Measurements from ENCODE around the gene SFR1. TPM values are rescaled to one million over a fixed set of nuclear protein-coding genes. Genes with fewer than 3 reads are reported as not detected.
"Not testable (repeated sequence)": the region's sequence is repeated elsewhere in the genome, so short reads cannot be mapped to it uniquely, and the experiment has no call there.

SFR1 gene
- polyA plus RNA-seq, 1 donor: 11.9 TPM

GRCh38 chr10:104170610-104171254 is 48.8 kb downstream of the SFR1 start:
- DNase-seq: no peak

- DNase-seq: not testable (repeated sequence)
These were observed 52.2 kb downstream of the SFR1 start for GRCh38 chr10:104174136-104174535.

Other genes starting within 250 kb of the SFR1 start
- 24.1 TPM for gene STN1, start 204.0 kb upstream of the SFR1 start, polyA plus RNA-seq (ENCODE audit: insufficient read length)
- gene SLK, start 155.0 kb upstream of the SFR1 start, polyA plus RNA-seq (ENCODE audit: insufficient read length): 73.6 TPM
- 0.63 TPM for gene COL17A1, start 36.3 kb upstream of the SFR1 start, polyA plus RNA-seq (ENCODE audit: insufficient read length)
- gene CFAP43, start 110.2 kb downstream of the SFR1 start, polyA plus RNA-seq (ENCODE audit: insufficient read length): 39.1 TPM
- 87.5 TPM for gene GSTO1, start 132.7 kb downstream of the SFR1 start, polyA plus RNA-seq (ENCODE audit: insufficient read length)
- gene GSTO2, start 147.0 kb downstream of the SFR1 start, polyA plus RNA-seq (ENCODE audit: insufficient read length): 52.8 TPM
- 8.4 TPM for gene ITPRIP, start 216.3 kb downstream of the SFR1 start, polyA plus RNA-seq (ENCODE audit: insufficient read length)
- gene CFAP58, start 231.7 kb downstream of the SFR1 start, polyA plus RNA-seq (ENCODE audit: insufficient read length): 0.47 TPM